HG02852 (cell line): ENCODE results near the gene TPRG1L.

Source experiments
- ATAC-seq: cut with Tn5 transposase; IDR thresholded peaks from one replicate; pipeline ENCODE4 v1.9.1; 2021; ENCODE audit warnings: mild to moderate bottlenecking, moderate library complexity; ENCODE audit not compliant: unreplicated experiment

TPRG1L gene

DNA sequence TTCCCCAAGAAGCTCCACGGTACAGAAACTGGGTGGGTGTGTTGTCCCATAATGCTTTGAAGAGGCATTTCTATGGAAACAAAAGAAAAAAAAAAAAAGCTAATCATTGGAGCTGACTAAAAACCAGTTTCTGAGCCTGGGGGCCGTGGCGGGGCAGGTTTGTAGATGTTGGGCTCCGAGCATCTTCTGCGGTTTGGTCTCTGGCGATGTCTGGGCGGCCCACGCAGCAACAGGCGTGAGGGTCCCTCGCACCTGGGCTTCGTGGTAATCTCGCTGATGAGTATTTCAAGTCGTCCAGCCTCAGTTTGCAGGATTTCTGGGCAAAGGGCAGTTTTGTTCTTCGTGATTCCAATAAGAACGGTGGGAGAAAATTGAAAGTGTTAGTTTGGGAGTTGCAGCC is 34.3 kb downstream of the TPRG1L start:
- no peak for ATAC-seq

DNA sequence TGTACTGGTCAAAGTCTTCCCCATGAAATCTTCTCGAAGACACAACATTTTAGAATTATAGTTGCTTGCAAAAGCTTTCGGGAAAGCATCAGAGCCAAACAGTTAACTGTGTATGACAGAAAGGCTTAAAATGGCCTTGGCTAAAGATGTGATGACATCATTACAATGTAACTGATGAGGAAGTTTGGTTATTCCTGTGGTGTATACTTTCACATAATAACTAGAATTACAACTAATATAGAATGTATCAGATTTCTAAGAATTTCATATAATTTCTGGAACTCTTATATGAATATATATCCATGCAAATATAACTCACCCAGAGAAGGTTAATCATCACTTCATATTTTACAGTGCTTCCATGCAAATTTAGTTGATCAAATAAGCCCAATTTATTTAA is 35.9 kb downstream of the TPRG1L start:
- no peak for ATAC-seq

DNA sequence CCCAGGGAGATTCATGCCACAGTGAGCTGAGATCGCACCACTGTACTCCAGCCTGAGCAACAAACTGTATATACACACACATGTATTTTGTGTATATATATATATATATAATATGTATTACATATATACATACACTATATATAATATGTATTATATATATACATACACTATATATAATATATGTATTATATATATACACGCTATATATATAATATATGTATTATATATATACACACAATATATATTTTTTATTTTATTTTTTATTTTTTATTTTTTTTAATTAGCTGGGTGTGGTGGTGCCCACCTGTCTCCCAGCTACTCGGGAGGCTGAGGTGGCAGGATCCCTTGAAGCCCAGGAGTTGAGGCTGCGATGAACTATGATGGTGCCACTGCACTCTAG is 36.8 kb downstream of the TPRG1L start:
- no peak for ATAC-seq

DNA sequence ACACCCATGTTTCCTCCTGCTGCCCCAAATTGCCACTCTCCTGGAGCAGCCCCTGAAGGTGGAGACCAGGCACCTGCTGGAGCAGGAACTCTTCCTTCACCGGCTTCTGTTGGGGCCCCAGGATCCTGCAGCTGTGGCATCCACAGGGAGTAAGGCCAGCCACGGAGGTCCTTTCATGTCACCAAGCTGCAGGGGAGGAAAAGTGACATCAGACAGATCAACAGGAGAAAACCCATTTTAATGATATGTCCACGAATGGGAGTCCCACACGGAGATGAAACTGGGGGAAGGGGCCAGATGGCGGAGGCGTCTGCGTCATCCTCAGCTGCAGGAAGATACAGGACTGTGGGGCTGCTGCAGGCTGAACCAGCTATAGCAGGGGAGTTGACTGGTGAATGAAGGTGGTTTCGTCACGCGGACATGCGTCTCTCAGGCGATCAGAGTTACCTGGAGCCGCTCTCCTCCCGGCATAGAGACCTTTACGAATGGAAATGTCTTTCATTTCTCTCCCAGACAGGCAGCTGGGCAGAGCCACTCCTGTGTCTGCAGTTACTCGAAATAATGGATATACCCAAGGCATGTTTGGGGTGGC is 37.4 kb downstream of the TPRG1L start:
- ATAC-seq = no peak

DNA sequence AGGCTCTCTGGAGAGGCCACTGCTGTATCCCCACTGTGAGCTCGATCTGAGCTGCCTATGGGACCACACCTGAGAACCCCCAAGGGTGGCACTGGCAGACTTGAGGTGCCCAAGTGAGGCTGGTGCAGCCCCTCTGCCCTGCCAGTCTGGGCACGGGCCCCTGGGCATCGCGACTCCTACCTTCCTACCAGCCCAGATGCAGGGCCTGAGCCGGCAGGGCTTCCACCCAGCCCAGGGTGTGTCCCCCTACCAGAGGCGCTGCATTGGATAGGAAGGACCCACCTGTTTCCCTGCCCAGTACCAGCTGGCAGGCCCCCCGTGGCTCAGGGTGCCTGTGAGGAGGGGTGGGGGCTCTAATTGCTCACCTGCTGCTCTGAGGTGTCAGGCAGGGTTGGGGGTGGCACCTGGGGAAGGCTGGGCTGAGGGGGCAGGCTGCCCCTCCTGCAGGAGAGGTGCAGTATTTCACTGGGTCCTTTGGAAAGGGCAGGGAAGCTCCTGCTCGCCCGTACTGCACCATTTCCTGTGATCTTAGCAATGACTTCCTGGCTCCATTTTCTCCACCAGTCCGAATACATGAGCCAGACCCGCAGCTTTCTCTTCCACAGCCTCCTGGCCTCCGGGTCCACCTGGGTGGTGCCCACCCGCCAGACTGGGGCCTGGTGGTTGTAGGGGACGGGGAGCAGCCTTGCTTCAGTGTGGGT is 39.3 kb downstream of the TPRG1L start:
- ATAC-seq = no peak

DNA sequence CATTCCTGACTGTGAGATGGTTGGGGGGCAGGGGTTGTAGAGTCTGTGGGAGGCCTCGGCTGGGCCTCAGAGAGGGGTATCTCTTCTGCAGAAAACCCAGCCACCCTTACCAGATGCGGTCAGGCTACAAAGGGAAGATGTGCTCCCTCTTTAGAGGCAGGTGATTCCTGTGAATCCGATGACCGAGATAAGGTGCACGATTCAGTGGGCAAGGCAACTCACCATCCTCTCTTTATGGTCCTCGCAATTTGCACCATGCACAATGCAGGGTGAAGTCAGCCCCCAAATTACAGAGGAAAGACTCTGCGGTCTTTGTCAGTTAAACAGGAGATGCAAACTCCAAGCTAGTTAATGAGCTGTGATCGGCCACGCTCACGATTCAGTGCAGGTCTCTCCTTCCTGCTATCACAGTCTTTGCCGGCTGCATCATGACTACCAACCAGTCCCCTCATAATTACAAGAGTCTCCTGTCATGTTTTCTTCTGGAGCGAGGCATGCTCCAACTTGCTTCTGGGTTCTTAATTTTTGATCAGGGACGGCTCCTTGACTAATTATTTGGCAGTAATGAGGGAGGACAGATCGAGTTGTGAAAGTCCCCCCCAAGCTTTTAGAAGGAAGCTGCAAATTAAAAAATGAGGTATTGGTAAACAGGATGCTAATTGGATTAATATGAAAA is 40.0 kb downstream of the TPRG1L start:
- no peak for ATAC-seq

DNA sequence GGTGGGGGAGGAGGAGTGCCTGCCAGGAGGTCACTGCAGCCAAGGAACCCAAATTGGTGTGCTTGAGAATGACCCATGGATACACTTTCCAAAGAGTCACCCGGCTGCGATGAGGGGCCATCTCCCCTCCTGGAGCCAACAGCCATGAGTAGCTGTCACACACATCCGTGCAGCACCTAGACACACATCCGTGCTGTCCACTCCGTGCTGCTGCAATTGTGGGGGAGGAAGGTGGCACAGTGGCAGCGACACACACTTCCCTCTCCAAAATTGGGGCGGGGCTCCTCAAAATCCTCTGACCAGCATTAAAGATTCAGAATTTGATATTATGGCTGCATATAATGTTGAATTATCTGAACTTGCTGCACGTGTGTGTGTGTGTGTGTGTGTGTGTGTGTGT is 43.3 kb downstream of the TPRG1L start:
- ATAC-seq = no peak

DNA sequence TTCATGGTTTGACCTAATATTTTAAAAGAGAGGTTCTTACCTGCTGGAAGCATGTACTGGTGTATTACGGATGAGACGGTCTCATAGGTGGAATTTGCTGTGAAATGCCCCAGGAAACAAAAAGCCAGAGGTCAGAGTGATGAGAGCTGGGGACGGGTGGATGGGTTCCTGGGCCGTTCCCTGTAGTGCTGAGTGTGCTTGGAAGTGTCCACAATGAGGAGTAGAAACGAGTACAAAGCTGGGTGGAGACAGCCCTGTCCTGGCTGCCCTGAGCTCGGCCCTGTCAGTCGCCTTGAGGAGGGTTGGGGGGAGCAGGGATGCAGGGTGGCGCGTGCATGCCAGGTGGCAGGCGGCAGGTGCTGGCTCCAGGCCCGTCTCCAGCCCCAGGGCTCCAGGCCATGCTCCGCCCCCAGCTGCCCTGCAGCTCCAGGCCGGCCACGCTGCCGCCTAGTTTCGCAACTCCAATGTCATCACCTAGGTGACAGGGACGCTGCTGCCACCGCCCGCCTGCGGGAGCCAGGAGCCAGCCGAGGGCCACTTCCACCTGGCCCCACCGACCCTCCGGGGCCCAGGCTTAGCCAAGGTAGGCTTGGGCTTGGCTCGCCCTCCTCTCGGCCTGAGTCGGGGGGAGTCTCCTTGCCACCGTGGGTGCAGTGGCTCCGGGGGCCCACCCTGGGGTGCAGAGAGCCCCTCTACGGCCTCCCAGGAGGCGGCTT is 43.9 kb downstream of the TPRG1L start:
- no peak for ATAC-seq

DNA sequence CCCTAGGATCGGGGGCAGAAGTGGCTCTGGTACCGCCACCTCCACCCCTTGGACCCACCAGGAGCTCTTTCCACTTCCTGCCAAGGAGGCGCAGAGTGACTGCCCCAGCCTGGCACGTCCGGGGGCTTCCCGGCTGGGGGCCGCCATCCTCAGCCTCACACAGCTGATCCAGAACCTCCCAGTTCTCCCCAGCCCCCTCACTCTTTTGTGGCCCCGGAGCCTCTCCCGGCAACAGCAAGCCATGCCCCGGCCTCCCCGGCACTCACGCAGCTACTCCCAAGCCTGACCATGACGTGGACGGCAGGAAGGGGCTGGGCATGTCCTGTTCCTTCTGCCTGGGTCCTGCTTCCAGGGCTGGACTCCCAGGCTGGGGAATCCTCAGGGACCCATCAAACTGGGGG is 44.6 kb downstream of the TPRG1L start:
- no peak for ATAC-seq

DNA sequence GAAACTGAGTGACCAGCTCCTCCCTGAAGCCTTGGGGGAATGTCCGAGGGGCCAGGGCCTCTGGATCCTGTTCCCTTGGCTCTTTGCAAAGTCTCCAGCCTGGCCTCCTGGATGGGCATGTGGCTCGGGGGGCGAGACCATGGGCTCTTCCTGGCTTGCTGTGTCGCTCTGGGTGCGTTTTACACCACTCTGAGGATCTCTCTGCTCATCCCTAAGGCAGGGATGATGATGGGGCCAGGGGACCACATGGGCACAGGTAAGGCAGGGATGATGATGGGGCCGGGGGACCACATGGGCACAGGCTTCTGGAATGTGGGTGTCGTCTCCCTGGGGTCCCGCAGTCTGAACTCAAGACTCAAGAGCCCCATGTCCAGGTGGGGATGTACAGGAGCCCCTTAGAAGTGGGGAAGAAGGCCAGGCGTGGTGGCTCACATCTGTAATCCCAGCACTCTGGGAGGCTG is 45.2 kb downstream of the TPRG1L start:
- ATAC-seq = no peak

DNA sequence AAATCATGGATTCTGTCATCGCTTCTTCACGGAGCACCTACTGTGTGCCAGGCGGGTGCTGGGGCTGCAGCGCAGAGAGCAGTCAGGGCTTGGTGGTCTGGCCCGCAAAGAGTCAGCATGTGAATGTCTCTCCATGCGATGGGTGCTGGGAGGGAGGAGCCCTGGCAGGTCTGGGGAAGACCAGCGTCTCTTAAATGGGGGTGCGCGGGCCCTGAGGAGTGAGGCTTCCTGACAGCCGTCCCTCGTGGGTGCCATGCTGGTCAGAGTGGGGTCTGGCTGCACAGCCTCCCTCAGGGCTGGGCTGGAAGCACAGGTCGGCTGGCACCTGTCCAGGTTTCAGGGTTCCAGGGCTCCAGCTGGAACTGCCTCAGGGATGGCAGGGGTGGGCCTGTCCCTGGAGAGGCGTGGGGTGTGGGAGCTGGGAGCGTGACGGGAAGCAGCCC is 46.0 kb downstream of the TPRG1L start:
- no peak for ATAC-seq

DNA sequence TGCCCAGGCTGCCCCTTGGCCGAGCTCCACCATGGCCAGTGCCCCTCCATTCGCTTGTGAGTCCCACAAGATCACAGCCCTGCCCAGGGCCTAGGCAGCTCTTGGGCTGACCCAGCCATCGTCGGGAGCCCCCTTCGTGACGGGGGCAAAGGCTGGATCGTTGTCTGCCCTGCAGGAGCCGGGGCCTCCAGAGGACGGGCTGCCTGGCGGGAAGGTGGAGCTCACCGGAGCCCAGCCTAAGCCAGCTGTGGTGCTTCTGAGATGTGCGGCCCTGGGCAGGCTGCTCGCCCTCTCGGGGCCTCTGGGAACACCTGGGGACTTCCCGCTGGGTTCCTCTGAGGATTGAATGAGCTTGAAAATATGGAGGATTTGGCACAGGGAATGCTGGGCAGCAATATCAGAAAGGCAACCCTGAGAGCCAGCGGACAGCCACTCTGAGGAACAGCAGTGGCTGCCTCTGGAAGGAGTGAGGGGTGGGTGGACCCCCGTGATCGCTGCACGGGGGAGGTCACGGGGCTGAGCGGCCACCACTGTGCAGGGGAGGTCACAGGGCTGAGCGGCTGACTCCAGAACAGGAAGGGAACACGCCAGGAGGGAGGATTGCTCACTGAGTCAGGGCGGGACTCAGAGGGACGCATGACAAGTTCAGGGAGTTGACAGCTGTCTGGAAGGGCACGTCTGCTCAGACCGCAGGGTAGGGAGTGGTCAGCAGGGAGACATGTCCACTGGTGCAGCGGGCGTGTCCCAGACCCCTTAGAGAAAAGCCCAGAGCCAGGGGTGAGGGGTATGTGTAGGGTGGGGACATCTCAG is 46.8 kb downstream of the TPRG1L start:
- no peak for ATAC-seq

DNA sequence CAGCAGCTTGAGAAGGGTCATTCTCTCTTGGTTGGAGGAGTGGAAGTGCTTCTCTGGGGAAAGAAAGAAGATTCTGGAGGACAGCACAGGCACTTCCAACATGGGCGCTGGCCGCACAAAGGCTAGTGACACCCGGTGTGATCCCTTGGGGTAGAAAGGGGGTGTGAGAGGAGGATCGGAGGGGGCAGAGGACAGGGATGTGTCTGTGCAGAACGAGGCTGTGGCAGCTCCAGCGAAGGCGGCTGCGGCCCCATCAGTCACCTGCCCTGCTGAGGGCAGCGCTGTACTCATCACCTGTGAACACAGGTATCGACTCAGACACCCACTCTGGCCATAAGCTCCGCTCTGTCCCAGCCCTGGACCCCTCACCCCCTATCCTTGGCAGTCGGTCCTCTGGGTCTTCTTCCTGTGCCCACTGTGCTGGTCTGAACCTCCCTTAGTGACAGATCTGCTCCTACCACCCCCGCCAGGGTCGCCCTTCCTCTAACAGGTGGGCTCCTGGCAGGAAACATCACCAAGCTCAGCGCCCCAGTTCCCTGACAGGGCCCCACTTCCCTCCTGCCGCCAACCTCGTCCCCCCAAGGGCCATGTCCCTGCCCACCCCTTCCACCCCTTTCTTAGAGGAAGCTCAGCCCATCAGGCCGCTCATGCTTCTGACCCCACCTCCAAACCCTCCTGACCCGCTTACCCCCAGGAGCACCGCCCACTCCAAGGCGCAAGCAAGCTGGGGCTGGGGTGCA is 47.6 kb downstream of the TPRG1L start:
- ATAC-seq = no peak

DNA sequence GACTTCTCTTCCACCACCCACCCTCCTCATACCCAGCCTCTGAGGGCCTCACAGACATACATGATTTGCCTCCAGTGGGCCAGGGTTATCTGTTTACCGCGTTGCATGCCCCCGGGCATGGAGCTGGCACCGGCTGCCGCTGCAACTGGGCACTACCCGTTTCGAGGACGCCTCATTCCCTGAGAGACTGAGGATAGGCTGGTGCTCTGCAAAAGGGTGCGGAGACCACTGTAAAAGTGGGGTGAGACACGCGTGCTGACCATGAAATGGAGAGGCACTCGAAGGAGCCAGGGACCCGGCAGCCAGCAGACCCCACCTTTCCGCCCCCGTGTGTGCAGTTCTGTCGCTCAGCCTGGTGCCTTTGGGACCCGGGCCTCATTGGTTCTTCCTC is 48.2 kb downstream of the TPRG1L start:
- no peak for ATAC-seq

DNA sequence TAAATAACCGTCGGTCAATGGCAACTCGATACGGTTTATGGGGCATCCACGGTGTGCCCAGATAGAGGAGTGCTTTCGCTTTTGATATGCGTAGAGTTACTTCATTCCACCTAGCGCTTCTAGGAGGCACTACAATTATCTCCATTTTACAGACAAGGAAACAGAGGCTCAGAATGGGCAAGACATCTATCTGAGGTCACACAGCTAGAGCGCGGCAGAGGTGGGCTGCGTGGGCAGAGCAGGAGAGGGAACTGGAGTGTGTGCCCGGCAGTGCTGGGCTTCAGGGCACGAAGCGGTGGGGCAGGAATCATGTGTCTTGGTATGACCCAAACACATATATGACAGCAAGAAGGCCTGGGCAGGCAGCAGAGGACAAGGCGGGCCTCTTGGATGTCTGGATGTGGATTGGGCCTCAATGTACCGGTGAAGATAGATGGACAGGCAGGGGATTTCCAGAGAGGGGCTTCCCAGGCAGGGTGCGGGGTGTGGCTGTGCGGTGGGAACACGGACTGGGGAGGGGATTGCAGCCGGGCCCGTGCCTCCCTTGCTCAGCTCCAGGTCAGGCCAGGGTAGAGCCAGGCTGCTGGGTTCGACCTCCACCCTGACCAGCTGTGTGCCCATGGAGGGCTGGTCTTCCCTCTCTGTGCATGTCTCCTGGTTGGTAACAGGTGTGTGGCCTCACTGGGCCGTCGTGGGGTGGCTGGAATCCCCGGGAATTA is 48.7 kb downstream of the TPRG1L start:
- ATAC-seq = no peak

DNA sequence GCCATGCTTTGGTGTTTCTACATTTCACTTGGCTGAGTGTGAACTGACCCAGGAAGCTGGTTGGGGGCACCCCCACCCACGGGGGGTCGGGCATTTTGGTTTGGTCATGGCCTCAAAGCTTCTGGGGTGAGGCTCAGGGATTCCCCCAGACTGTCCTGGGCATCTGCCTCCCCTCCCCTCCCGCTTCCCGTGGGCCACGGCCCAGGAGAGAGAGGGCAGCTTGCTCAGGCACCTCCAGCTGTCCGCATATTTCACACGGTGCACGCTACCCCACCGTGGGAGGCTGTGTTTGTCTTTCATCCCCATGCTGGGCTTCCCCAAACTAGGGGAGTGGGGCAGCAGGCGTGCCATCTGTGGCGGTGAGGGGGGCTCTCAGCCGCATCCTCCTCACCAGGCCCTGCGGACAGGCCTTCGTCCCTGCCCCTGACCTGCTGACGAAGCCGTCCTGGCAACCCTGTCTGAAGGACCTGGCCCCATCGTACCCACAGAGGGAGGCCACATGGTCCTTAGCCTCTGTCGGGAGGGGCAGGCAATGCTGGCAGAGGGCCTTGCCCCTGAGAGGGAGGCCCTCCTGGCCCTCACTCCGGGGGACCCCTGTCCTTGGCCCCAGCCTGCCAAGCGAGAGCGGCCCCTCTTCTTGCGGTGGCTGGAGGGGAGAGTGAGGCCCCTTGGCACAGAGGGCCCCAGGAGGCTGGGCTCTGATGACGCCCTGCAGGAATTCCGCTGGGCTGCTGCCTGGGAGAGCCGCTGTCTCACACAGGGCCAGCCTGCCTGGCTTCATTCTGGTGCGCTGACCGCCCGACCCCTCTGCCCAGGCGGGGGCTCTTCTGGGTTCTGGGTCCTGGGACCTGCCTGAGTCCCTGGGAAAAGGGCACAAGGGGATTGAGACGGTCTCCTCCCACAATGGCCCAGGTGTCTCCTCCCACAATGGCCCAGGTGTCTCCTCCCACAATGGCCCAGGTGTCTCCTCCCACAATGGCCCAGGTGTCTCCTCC is 49.6 kb downstream of the TPRG1L start:
- ATAC-seq = no peak

DNA sequence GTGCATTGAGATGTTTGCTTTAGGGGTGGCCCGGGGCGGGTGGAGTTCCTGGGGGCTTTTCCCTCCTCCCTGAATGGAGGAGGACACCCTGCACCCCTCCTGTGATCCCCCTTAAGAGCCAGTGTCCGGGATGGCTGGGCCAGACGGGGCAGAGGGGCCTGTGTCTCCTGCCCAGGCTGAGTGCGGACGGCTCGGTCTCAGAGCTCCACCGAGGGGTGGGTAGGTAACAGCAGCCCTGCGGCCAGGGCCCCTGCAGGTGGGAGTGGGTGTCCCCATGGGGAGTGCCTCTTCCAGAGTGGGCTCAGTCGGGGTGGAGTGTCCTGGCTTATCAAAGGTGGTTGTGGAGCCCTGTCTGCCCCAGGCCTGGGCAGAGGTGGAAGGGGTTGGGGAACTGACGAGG is 50.6 kb downstream of the TPRG1L start:
- no peak for ATAC-seq
